DOHH2 (cell line): ENCODE results near the gene FNDC11.

Experiments used
- EZH2phosphoT487 ChIP-seq: fragments of 200-600 bp; sonication (generic); IDR thresholded peaks from 2 replicates; pipeline ENCODE4 v1.6.1; 2017; ENCODE audit warnings: borderline replicate concordance, mild to moderate bottlenecking, antibody characterized with exemption, low read length, moderate library complexity, mixed read lengths
- TF ChIP-seq, protein P1 (sequence below): fragments of 200-600 bp; sonication (generic); IDR thresholded peaks from one replicate; pipeline ENCODE4 v1.5.1; 2014; ENCODE audit warnings: antibody characterized with exemption, mild to moderate bottlenecking, low read depth, low read length; ENCODE audit not compliant: poor library complexity, severe bottlenecking

DNA sequence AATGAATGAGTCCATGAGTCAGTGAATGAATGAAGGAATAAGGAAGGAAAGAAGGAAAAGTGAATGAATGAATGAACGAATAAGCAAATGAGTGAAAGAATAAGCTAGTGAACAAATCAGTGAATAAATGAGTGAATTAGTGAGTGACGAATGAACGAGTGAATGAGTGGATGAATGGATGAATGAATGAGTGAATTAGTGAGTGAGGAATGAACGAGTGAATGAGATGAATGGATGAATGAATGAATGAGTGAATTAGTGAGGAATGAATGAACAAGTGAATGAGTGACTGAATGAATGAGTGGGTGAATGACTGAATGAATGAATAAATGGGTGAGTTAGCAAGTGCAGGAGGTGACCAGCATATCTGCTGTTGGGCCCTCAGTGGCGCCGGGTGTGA is 10.2 kb upstream of the FNDC11 start:
- no peak for TF ChIP-seq EZH2phosphoT487
- TF ChIP-seq, protein P1, sequence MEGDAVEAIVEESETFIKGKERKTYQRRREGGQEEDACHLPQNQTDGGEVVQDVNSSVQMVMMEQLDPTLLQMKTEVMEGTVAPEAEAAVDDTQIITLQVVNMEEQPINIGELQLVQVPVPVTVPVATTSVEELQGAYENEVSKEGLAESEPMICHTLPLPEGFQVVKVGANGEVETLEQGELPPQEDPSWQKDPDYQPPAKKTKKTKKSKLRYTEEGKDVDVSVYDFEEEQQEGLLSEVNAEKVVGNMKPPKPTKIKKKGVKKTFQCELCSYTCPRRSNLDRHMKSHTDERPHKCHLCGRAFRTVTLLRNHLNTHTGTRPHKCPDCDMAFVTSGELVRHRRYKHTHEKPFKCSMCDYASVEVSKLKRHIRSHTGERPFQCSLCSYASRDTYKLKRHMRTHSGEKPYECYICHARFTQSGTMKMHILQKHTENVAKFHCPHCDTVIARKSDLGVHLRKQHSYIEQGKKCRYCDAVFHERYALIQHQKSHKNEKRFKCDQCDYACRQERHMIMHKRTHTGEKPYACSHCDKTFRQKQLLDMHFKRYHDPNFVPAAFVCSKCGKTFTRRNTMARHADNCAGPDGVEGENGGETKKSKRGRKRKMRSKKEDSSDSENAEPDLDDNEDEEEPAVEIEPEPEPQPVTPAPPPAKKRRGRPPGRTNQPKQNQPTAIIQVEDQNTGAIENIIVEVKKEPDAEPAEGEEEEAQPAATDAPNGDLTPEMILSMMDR = no peak
